Measurements from ENCODE around the gene WDR59.
"Not testable (repeated sequence)": the region's sequence is repeated elsewhere in the genome, so short reads cannot be mapped to it uniquely, and the experiment has no call there.

WDR59 gene

GRCh38 chr16:75014318-75014717 is 29.4 kb upstream of the WDR59 start:
- H3K27me3 ChIP-seq (replicated peaks; ENCODE audit: insufficient read depth, low read length) = no peaks in the 10 kb centered on the region
- H3K9ac ChIP-seq (ENCODE audit: low read length) = no peak overlapping the region
- no peaks in the 10 kb centered on the region for H3K9me3 ChIP-seq (replicated peaks; ENCODE audit: insufficient read depth, low read length)
- H3K27ac ChIP-seq (ENCODE audit: low read length) = no peak overlapping the region
- H4K20me1 ChIP-seq (ENCODE audit: insufficient read depth, low read length) = no peaks in the 10 kb centered on the region
- no peaks in the 10 kb centered on the region for H3K36me3 ChIP-seq (replicated peaks; ENCODE audit: insufficient read depth, low read length)
- no peak overlapping the region for H3K4me2 ChIP-seq (ENCODE audit: low read depth, low read length)
- no peaks in the 10 kb centered on the region for H3F3A ChIP-seq (ENCODE audit: insufficient read depth, low read length)
- H3K79me2 ChIP-seq (ENCODE audit: low read length) = no peaks in the 10 kb centered on the region
- no peaks in the 10 kb centered on the region for H3K9me2 ChIP-seq (replicated peaks; ENCODE audit: insufficient read depth, low read length)
- no peak overlapping the region for H3K4me3 ChIP-seq (ENCODE audit: low read length)
- no peak for DNase-seq
- H3K4me1 ChIP-seq (ENCODE audit: low read length) = no peaks in the 10 kb centered on the region
- TF ChIP-seq CTCF (IDR thresholded peaks at IDR 0.05; ENCODE audit: low read length) = no peak
- no peak for TF ChIP-seq EZH2 (optimal IDR thresholded peaks at IDR 0.05; ENCODE audit: low read depth, low read length)
- TF ChIP-seq EZH2phosphoT487 (IDR thresholded peaks at IDR 0.05; ENCODE audit: low read length) = no peak
- H2AFZ ChIP-seq (ENCODE audit: low read length) = no peak overlapping the region

- not testable (repeated sequence) for H3K9me3 ChIP-seq (replicated peaks; ENCODE audit: insufficient read depth, low read length); H3F3A ChIP-seq (ENCODE audit: insufficient read depth, low read length); H2AFZ ChIP-seq (ENCODE audit: low read length); H3K4me3 ChIP-seq (ENCODE audit: low read length); H3K9me2 ChIP-seq (replicated peaks; ENCODE audit: insufficient read depth, low read length); H3K27me3 ChIP-seq (replicated peaks; ENCODE audit: insufficient read depth, low read length); H3K36me3 ChIP-seq (replicated peaks; ENCODE audit: insufficient read depth, low read length); H3K4me2 ChIP-seq (ENCODE audit: low read depth, low read length); H3K4me1 ChIP-seq (ENCODE audit: low read length); DNase-seq; H3K9ac ChIP-seq (ENCODE audit: low read length); H3K27ac ChIP-seq (ENCODE audit: low read length); H3K79me2 ChIP-seq (ENCODE audit: low read length); H4K20me1 ChIP-seq (ENCODE audit: insufficient read depth, low read length)
Measured at GRCh38 chr16:75013123-75013522, 28.2 kb upstream of the WDR59 start.

GRCh38 chr16:75012380-75013081 is 27.6 kb upstream of the WDR59 start:
- no peaks in the 10 kb centered on the region for H3K4me1 ChIP-seq (ENCODE audit: low read length)
- H3K27ac ChIP-seq (ENCODE audit: low read length) = no peak overlapping the region
- H3K79me2 ChIP-seq (ENCODE audit: low read length) = no peaks in the 10 kb centered on the region
- no peaks in the 10 kb centered on the region for H3K9me2 ChIP-seq (replicated peaks; ENCODE audit: insufficient read depth, low read length)
- no peak overlapping the region for H3K4me3 ChIP-seq (ENCODE audit: low read length)
- H3K36me3 ChIP-seq (replicated peaks; ENCODE audit: insufficient read depth, low read length) = no peaks in the 10 kb centered on the region
- no peak for DNase-seq
- no peak overlapping the region for H2AFZ ChIP-seq (ENCODE audit: low read length)
- H4K20me1 ChIP-seq (ENCODE audit: insufficient read depth, low read length) = no peaks in the 10 kb centered on the region
- TF ChIP-seq CTCF (IDR thresholded peaks at IDR 0.05; ENCODE audit: low read length) (no peak), EZH2 (optimal IDR thresholded peaks at IDR 0.05; ENCODE audit: low read depth, low read length) (no peak), EZH2phosphoT487 (IDR thresholded peaks at IDR 0.05; ENCODE audit: low read length) (no peak)
- no peak overlapping the region for H3K9ac ChIP-seq (ENCODE audit: low read length)
- no peaks in the 10 kb centered on the region for H3F3A ChIP-seq (ENCODE audit: insufficient read depth, low read length)
- H3K4me2 ChIP-seq (ENCODE audit: low read depth, low read length) = no peak overlapping the region
- no peaks in the 10 kb centered on the region for H3K27me3 ChIP-seq (replicated peaks; ENCODE audit: insufficient read depth, low read length)
- no peaks in the 10 kb centered on the region for H3K9me3 ChIP-seq (replicated peaks; ENCODE audit: insufficient read depth, low read length)

- TF ChIP-seq EZH2phosphoT487 (IDR thresholded peaks at IDR 0.05; ENCODE audit: low read length) (no peak), CTCF (IDR thresholded peaks at IDR 0.05; ENCODE audit: low read length) (no peak), EZH2 (optimal IDR thresholded peaks at IDR 0.05; ENCODE audit: low read depth, low read length) (no peak)
- Histone ChIP-seq H3K9me2 (replicated peaks; ENCODE audit: insufficient read depth, low read length) (no peaks in the 10 kb centered on the region), H2AFZ (ENCODE audit: low read length) (no peak overlapping the region), H3F3A (ENCODE audit: insufficient read depth, low read length) (no peaks in the 10 kb centered on the region), H3K4me2 (ENCODE audit: low read depth, low read length) (no peak overlapping the region), H3K9me3 (replicated peaks; ENCODE audit: insufficient read depth, low read length) (no peaks in the 10 kb centered on the region), H3K27me3 (replicated peaks; ENCODE audit: insufficient read depth, low read length) (no peaks in the 10 kb centered on the region), H4K20me1 (ENCODE audit: insufficient read depth, low read length) (no peaks in the 10 kb centered on the region), H3K4me3 (ENCODE audit: low read length) (no peak overlapping the region), H3K9ac (ENCODE audit: low read length) (no peak overlapping the region), H3K4me1 (ENCODE audit: low read length) (no peaks in the 10 kb centered on the region), H3K36me3 (replicated peaks; ENCODE audit: insufficient read depth, low read length) (no peaks in the 10 kb centered on the region), H3K79me2 (ENCODE audit: low read length) (no peaks in the 10 kb centered on the region), H3K27ac (ENCODE audit: low read length) (no peak overlapping the region)
- DNase-seq = no peak
Measured at GRCh38 chr16:75011634-75012307, 26.8 kb upstream of the WDR59 start.
